OCI-LY3 (cell line): Measurements from ENCODE around the gene SENP3.

Source experiments
- H2AFZ ChIP-seq: fragments of 200-600, 300-600 bp; shearing (Covaris generic); 2 replicates; pipeline ENCODE4 v1.6.0; 2014; ENCODE audit warnings: antibody characterized with exemption, low read depth, low read length
- H3K27ac ChIP-seq: fragments of 200-600, 300-600 bp; sonication (generic); 2 replicates; pipeline ENCODE4 v1.5.1; 2014; ENCODE audit warnings: mild to moderate bottlenecking, low read length, moderate library complexity, mixed read lengths
- H3K27me3 ChIP-seq: fragments of 200-600, 300-600 bp; sonication (generic); 2 replicates; pipeline ENCODE4 v1.6.1; 2014; ENCODE audit warnings: low read depth, low read length, mixed read lengths
- H3K36me3 ChIP-seq: fragments of 200-600, 300-600 bp; sonication (generic); replicated peaks from 2 replicates; pipeline ENCODE3; 2014; ENCODE audit warnings: low read depth, low read length, mixed read lengths
- H3K4me1 ChIP-seq: fragments of 300-600, 200-600 bp; sonication (generic); 2 replicates; pipeline ENCODE4 v1.6.1; 2014; ENCODE audit warnings: low read length, mixed read lengths
- H3K4me2 ChIP-seq: fragments of 200-600, 300-600 bp; sonication (generic); 2 replicates; pipeline ENCODE4 v1.6.1; 2014; ENCODE audit warnings: low read length, mixed read lengths
- H3K4me3 ChIP-seq: fragments of 300-600, 200-600 bp; sonication (generic); 2 replicates; pipeline ENCODE4 v1.5.1; 2014; ENCODE audit warnings: antibody characterized with exemption, mild to moderate bottlenecking, low read length, moderate library complexity
- H3K79me2 ChIP-seq: fragments of 300-600, 200-600 bp; shearing (Covaris generic); 2 replicates; pipeline ENCODE4 v1.6.1; 2014; ENCODE audit warnings: mild to moderate bottlenecking, low read length, mixed read lengths
- H3K9ac ChIP-seq: fragments of 300-600, 200-600 bp; shearing (Covaris generic); 2 replicates; pipeline ENCODE4 v1.6.0; 2014; ENCODE audit warnings: mild to moderate bottlenecking, low read length, moderate library complexity
- H3K9me3 ChIP-seq: fragments of 200-600, 300-600 bp; shearing (Covaris generic); 2 replicates; pipeline ENCODE4 v1.6.1; 2014; ENCODE audit warnings: low read length, mixed read lengths; ENCODE audit not compliant: insufficient read depth
- H4K20me1 ChIP-seq: fragments of 200-600, 300-600 bp; sonication (generic); 2 replicates; pipeline ENCODE4 v1.6.1; 2016; ENCODE audit warnings: low read length, mixed read lengths; ENCODE audit not compliant: insufficient read depth
- EZH2phosphoT487 ChIP-seq: fragments of 200-600 bp; shearing (Covaris generic); IDR thresholded peaks from 2 replicates; pipeline ENCODE4 v1.6.1; 2018; ENCODE audit warnings: antibody characterized with exemption, mixed run types, low read depth
- TF ChIP-seq, protein P1 (sequence below): fragments of 200-600, 300-600 bp; sonication (generic); IDR thresholded peaks from 2 replicates; pipeline ENCODE4 v1.5.1; 2014; ENCODE audit warnings: antibody characterized with exemption, low read length, low read depth

SENP3 gene

DNA sequence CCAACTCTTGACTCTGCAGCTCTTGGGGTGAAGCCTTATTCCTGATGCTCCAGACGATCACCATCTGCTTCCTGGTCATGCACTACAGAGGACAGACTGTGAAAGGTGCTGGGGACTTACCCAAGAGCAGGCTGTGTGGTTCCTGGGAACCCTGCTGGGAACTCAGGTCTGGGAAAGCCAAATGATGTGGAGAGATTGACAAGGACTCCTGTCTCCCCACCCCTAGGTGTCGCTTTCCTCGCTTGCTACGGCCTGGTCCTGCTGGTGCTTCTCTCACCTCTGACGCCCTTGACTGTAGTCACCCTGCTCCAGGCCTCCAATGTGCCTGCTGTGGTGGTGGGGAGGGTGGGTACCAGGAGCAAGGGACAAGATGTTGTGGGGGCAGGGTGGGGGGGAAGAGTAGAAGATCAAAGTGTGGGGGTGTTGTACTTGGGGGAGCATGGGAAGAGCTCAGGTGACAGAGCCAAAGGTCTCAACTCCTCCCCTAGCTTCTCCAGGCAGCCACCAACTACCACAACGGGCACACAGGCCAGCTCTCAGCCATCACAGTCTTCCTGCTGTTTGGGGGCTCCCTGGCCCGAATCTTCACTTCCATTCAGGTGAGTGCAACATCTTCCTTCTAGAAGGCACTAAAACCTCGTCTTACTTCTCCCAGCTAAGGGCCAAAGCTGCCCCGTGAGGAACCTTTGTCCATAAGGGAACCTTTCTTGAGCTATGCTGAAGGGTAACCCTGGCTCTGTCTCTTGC is 25.1 kb downstream of the SENP3 start:
- H3K27ac ChIP-seq = no peak overlapping the region
- no peak overlapping the region for H3K4me3 ChIP-seq
- H4K20me1 ChIP-seq = no peaks in the 10 kb centered on the region
- no peaks in the 10 kb centered on the region for H3K27me3 ChIP-seq
- H3K9me3 ChIP-seq = no peaks in the 10 kb centered on the region
- H2AFZ ChIP-seq = no peak overlapping the region
- H3K4me2 ChIP-seq = no peak overlapping the region
- H3K9ac ChIP-seq = no peak overlapping the region
- H3K79me2 ChIP-seq = peaks cover 33% of the 10 kb centered on the region
- TF ChIP-seq, protein P1, sequence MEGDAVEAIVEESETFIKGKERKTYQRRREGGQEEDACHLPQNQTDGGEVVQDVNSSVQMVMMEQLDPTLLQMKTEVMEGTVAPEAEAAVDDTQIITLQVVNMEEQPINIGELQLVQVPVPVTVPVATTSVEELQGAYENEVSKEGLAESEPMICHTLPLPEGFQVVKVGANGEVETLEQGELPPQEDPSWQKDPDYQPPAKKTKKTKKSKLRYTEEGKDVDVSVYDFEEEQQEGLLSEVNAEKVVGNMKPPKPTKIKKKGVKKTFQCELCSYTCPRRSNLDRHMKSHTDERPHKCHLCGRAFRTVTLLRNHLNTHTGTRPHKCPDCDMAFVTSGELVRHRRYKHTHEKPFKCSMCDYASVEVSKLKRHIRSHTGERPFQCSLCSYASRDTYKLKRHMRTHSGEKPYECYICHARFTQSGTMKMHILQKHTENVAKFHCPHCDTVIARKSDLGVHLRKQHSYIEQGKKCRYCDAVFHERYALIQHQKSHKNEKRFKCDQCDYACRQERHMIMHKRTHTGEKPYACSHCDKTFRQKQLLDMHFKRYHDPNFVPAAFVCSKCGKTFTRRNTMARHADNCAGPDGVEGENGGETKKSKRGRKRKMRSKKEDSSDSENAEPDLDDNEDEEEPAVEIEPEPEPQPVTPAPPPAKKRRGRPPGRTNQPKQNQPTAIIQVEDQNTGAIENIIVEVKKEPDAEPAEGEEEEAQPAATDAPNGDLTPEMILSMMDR = peak; percentile 40
- TF ChIP-seq EZH2phosphoT487 = no peak
- peaks cover 21% of the 10 kb centered on the region for H3K4me1 ChIP-seq
- peaks cover 10% of the 10 kb centered on the region for H3K36me3 ChIP-seq

DNA sequence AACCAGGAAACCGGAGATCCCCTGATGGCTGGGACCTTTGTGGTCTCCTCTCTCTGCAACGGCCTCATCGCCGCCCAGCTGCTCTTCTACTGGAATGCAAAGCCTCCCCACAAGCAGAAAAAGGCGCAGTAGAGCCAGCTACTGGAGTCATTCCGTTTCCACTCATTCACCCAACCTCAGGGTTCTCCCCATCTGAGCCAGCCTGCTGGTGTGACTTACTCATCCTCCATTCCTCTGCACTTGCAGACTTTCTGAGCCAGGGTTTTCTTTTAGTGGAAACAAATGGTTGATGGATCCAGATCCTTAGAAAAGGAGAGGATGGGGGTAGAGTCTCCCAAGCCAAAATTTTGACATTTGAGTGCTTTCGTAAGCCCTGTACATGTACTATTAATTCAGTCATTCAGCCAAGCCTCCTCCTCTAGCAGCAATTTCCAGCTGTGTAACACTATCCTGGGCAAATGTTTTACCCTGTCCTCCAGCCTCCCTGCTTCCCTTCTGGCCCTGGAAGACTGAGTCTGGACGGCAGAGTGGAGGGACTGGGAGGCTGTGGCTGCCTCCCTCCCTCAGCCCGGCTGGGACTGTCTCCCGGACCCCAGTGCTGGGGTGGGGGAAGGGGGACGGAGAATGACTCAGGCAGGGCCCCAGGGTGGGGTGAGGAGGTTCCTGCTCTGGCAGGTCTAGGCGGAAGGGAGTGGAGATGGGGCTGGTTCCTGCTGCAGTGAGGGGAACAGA is 25.9 kb downstream of the SENP3 start:
- no peaks in the 10 kb centered on the region for H3K9me3 ChIP-seq
- H3K4me3 ChIP-seq = no peak overlapping the region
- peaks cover 2% of the 10 kb centered on the region for H3K36me3 ChIP-seq
- no peak overlapping the region for H3K4me2 ChIP-seq
- H3K79me2 ChIP-seq = peaks cover 26% of the 10 kb centered on the region
- no peaks in the 10 kb centered on the region for H3K27me3 ChIP-seq
- no peak overlapping the region for H3K9ac ChIP-seq
- TF ChIP-seq, protein P1 = no peak
- no peak for TF ChIP-seq EZH2phosphoT487
- H4K20me1 ChIP-seq = no peaks in the 10 kb centered on the region
- no peak overlapping the region for H3K27ac ChIP-seq
- H2AFZ ChIP-seq = no peak overlapping the region
- peaks cover 13% of the 10 kb centered on the region for H3K4me1 ChIP-seq

DNA sequence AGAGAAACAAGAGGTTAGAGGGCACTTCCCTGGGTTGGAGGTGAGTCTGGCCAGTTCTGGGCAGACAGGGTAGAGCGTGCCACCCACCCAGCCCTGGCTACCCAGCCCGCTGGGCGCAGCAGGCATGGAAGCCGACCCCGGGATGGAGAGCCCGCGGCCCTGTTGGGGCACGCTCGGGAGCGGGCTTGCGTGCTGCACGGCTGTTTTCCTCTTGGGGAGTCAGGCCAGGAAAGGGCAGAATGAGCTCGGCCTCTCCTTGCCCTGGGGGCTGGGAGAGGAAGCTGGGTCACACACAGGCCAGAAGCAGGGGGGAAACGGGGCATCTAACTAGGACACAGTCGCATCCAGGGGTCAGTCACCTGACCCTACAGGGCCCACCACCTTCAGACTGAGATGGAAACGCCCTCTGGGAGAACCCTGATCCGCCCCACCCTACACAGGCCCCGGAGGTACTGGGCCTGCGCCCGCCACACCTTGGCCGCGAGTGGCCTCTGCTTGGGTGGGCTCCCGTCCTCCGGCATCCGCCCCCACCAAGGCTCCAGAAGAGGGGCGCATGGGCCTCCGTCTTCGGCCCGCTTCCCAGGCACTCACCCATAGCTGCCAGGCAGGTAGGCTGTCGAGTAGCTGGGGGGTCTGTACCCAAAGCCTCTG is 27.0 kb downstream of the SENP3 start:
- Histone ChIP-seq H3K4me3 (no peak overlapping the region), H3K79me2 (peaks cover 17% of the 10 kb centered on the region), H3K9me3 (no peaks in the 10 kb centered on the region), H3K4me1 (peaks cover 4% of the 10 kb centered on the region; the same call in 1 of the 2 replicates), H2AFZ (no peak overlapping the region), H3K27me3 (no peaks in the 10 kb centered on the region), H3K4me2 (no peak overlapping the region), H3K9ac (no peak overlapping the region), H4K20me1 (no peaks in the 10 kb centered on the region), H3K27ac (no peak overlapping the region), H3K36me3 (no peaks in the 10 kb centered on the region)
- TF ChIP-seq, protein P1 = no peak
- no peak for TF ChIP-seq EZH2phosphoT487
